ENCODE data around the gene PPP1R9A.
"Not testable (repeated sequence)": the region's sequence is repeated elsewhere in the genome, so short reads cannot be mapped to it uniquely, and the experiment has no call there.

PPP1R9A gene

DNA sequence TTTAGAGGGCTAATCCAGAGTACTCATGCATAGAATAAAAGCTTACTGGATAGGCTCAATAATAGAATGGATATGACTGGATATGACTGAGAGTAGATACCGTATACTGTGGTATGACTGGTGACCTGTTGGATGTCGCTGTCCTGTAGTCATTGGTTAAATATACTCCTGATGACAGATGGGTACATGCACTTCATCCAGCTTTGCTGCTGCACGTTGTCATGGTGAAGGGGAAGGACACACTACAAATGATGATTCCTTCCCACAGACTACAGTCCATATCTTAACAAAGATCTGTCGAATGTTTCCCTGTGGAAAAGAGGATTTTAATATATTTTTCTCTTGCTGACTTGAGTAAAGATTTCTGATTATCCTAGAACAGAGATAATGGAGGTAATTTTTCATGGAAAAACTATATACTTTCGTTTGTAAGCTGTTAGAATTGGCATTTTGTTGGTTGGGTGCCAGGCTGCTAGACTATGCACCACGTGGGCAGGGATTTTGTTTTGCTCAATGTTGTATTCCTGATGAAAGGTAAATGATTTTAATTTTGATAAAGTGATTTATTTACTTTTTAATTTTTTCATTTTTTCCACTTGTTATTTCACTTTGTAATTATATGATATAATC lies 97.3 kb downstream of the PPP1R9A start:
- no peaks in the 10 kb centered on the region for H3K36me3 ChIP-seq (replicated peaks)
- H3K9me3 ChIP-seq: no peaks in the 10 kb centered on the region
- no peak overlapping the region for H3K4me3 ChIP-seq
- H3K4me1 ChIP-seq: no peaks in the 10 kb centered on the region
- H3K27me3 ChIP-seq (ENCODE audit: low read depth): no peaks in the 10 kb centered on the region
- in situ Hi-C loops (cut with MboI; ENCODE audit: low sequenced_read_pairs): no loop called here
- no peak for DNase-seq (ENCODE audit: low spot score in 2 of 2)

DNA sequence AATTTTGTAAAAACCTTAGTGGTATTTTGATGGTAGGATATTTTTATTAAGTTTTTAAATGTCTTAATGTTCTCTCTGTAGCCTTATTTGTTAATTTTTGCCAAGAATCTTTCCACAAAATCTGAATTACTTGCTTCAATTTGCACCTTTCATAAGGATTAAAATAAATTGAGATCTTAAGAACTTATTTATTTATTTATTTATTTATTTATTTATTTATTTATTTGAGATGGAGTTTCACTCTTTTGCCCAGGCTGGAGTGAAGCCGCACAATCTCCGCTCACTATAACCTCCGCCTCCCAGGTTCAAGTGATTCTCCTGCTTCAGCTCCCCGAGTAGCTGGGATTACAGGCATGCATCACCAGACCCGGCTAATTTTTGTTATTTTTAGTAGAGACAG lies 98.6 kb downstream of the PPP1R9A start:
- no peak for DNase-seq (ENCODE audit: low spot score in 2 of 2)
- no peaks in the 10 kb centered on the region for H3K4me1 ChIP-seq
- H3K27me3 ChIP-seq (ENCODE audit: low read depth): no peaks in the 10 kb centered on the region
- no peak overlapping the region for H3K4me3 ChIP-seq
- H3K36me3 ChIP-seq (replicated peaks): no peaks in the 10 kb centered on the region
- no peaks in the 10 kb centered on the region for H3K9me3 ChIP-seq
- in situ Hi-C loops (cut with MboI; ENCODE audit: low sequenced_read_pairs): no loop called here

DNA sequence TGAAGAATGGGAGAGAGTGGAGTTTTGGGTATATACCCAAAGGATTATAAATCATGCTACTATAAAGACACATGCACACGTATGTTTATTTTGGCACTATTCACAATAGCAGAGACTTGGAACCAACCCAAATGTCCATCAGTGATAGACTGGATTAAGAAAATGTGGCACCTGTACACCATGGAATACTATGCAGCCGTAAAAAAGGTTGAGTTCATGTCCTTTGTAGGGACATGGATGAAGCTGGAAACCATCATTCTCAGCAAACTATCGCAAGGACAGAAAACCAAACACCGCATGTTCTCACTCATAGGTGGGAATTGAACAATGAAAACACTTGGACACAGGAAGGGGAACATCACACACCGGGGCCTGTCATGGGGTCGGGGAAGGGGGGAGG lies 101.4 kb downstream of the PPP1R9A start:
- in situ Hi-C loops (cut with MboI; ENCODE audit: low sequenced_read_pairs); H3K27me3 ChIP-seq (ENCODE audit: low read depth); DNase-seq (ENCODE audit: low spot score in 2 of 2); H3K4me1 ChIP-seq; H3K9me3 ChIP-seq; H3K36me3 ChIP-seq (replicated peaks); H3K4me3 ChIP-seq: not testable (repeated sequence)

DNA sequence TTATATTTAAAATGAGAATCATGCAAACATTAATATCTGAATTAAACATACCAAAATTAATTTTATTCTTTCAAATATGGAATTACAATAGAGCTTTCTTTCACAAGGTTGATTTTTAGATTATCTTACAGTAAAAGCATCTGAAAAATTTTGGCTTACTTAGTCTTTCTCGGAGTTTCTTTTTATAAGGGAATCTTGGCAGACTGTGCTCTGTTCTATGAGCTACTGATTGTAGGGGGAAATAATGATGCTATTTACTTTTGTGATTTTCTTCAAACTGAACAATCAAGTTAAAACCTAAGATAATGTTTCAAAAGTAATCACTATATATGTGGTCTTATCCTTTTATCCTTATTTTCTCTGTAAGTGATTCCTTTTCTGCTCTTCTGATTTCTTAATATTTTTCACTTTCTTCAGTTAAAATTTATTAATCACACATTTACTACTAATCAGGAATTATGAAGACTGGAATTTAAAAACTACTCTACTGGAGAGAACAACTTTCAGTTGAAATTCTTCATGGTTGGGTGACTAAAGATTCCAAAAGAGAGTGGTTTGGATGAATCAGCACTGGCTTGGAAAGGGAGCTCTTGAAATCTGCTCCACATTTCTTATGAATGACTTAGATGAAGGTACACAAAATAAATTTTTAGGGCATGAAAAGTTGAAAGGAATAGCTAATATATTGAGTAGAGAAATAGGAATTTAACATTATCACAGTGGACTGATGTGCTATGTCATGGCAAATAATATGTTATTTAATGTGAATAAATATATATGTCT lies 103.9 kb downstream of the PPP1R9A start:
- Histone ChIP-seq H3K27me3 (ENCODE audit: low read depth) (no peaks in the 10 kb centered on the region), H3K4me1 (no peaks in the 10 kb centered on the region), H3K9me3 (no peaks in the 10 kb centered on the region), H3K36me3 (replicated peaks) (no peaks in the 10 kb centered on the region), H3K4me3 (no peak overlapping the region)
- in situ Hi-C loops (cut with MboI; ENCODE audit: low sequenced_read_pairs): no loop called here
- DNase-seq (ENCODE audit: low spot score in 2 of 2): no peak

DNA sequence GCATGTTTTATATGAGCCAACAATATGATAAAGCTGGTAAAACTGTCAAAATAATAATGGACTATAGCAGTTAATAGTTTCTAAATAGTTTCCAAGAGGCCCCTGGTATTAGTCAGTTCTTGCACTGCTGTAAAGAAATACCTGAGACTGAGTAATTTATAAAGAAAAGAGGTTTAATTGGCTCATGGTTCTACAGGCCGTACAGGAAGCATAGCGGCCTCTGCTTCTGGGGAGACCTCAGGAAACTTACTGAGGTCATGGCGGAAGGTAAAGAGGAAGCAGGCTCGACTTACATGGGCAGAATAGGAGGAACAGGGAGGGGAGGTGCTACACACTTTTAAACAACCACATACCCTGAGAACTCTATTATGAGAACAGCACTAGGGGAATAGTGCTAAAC lies 104.6 kb downstream of the PPP1R9A start:
- Histone ChIP-seq H3K9me3 (no peaks in the 10 kb centered on the region), H3K36me3 (replicated peaks) (no peaks in the 10 kb centered on the region), H3K4me3 (no peak overlapping the region), H3K4me1 (no peaks in the 10 kb centered on the region), H3K27me3 (ENCODE audit: low read depth) (no peaks in the 10 kb centered on the region)
- no peak for DNase-seq (ENCODE audit: low spot score in 2 of 2)
- in situ Hi-C loops (cut with MboI; ENCODE audit: low sequenced_read_pairs): no loop called here

DNA sequence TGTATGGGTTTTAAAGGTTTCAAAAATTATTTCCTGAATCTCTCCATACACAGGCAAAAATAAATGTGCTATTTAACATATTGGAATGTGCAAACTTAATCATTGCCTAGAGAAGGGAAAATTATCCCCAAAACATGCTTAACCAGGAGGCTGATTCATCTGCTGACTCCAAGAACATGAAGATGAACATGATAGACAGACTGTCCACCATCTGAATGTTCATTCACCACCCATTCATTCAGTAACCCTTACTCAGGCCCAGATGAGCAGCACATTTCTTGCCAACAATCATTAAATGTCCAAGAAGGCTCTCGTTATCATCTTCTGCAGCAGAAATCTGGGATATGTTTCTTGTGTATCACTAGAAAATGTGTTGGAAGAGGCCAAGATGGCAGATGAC lies 110.6 kb downstream of the PPP1R9A start:
- Histone ChIP-seq H3K27me3 (ENCODE audit: low read depth) (no peaks in the 10 kb centered on the region), H3K9me3 (no peaks in the 10 kb centered on the region; the same call in 1 of the 2 replicates), H3K4me3 (no peak overlapping the region), H3K36me3 (replicated peaks) (no peaks in the 10 kb centered on the region), H3K4me1 (no peaks in the 10 kb centered on the region)
- in situ Hi-C loops (cut with MboI; ENCODE audit: low sequenced_read_pairs): no loop called here
- DNase-seq (ENCODE audit: low spot score in 2 of 2): no peak

DNA sequence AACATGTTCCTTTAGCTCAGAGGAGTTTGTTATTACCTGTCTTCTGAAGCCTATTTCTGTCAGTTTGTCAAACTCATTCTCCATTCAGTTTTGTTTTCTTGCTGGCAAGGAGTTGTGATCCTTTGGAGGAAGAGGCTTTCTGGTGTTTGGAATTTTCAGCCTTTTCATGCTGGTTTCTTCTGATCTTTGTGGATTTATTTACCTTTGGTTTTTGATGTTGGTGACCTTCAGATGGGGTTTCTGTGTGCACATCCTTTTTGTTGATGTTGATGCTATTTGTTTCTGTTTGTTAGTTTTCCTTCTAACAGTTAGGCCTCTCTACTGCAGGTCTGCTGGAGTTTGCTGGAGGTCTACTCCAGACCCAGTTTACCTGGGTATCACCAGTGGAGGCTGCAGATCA lies 118.6 kb downstream of the PPP1R9A start:
- Histone ChIP-seq H3K4me3 (no peak overlapping the region), H3K27me3 (ENCODE audit: low read depth) (no peaks in the 10 kb centered on the region), H3K4me1 (no peaks in the 10 kb centered on the region), H3K36me3 (replicated peaks) (no peaks in the 10 kb centered on the region), H3K9me3 (no peaks in the 10 kb centered on the region; the same call in 1 of the 2 replicates)
- in situ Hi-C loops (cut with MboI; ENCODE audit: low sequenced_read_pairs): no loop called here
- DNase-seq (ENCODE audit: low spot score in 2 of 2): no peak

DNA sequence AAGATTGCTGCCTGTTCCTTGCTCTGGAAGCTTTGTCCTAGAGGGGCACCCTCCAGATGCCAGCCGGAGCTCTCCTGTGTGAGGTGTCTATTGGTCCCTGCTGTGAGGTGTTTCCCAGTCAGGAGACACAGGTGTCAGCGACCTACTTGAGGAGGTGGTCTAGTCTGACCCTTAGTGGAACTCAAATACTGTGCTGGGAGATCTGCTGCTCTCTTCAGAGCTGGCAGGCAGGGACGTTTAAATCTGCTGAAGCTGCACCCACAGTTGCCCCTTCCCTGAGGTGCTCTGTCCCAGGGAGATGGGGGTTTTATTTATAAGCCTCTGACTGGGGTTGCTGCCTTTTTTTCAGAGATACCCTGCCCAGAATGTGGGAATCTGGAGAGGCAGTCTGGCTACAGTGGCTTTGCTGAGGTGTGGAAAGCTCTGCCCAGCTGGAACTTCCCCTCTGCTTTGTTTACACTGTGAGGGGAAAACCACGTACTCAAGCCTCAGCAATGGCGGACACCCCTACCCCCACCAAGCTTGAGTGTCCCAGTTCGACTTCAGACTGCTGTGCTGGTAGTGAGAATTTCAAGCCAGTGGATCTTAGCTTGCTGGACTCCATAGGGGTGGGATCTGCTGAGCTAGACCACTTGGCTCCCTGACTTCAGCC lies 119.2 kb downstream of the PPP1R9A start:
- H3K4me3 ChIP-seq: no peak overlapping the region
- H3K36me3 ChIP-seq (replicated peaks): no peaks in the 10 kb centered on the region
- H3K27me3 ChIP-seq (ENCODE audit: low read depth): no peaks in the 10 kb centered on the region
- no peak for DNase-seq (ENCODE audit: low spot score in 2 of 2)
- no peaks in the 10 kb centered on the region for H3K4me1 ChIP-seq
- H3K9me3 ChIP-seq: no peaks in the 10 kb centered on the region; the same call in 1 of the 2 replicates
- in situ Hi-C loops (cut with MboI; ENCODE audit: low sequenced_read_pairs): no loop called here

DNA sequence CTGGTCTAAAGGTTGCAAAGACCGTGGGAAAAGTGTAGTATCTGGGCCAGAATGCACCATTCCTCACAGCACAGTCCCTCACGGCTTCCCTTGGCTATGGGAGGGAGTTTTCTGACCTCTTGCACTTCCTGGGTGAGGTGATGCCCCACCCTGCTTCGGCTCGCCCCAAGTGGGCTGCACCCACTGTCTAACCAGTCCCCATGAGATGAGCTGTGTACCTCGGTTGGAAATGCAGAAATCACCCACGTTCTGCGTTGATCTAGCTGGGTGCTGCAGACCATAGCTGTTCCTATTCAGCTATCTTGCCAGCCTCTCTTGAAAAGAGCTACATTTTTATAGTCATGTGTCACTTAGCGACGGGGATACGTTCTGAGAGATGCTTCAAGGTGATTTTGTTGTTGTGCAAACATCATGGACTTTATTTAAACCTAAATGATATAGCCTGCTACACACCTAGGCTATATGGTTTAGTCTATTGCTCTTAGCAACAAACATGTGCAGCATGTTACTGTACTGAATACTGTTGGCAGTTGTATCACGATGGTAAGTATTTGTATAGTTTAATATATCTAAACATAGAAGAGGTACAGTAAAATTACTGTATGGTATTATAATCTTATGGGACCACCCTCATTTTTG lies 120.0 kb downstream of the PPP1R9A start:
- H3K9me3 ChIP-seq: no peaks in the 10 kb centered on the region; the same call in 1 of the 2 replicates
- in situ Hi-C loops (cut with MboI; ENCODE audit: low sequenced_read_pairs): no loop called here
- H3K36me3 ChIP-seq (replicated peaks): no peaks in the 10 kb centered on the region
- no peak overlapping the region for H3K4me3 ChIP-seq
- H3K4me1 ChIP-seq: no peaks in the 10 kb centered on the region
- DNase-seq (ENCODE audit: low spot score in 2 of 2): no peak
- no peaks in the 10 kb centered on the region for H3K27me3 ChIP-seq (ENCODE audit: low read depth)

DNA sequence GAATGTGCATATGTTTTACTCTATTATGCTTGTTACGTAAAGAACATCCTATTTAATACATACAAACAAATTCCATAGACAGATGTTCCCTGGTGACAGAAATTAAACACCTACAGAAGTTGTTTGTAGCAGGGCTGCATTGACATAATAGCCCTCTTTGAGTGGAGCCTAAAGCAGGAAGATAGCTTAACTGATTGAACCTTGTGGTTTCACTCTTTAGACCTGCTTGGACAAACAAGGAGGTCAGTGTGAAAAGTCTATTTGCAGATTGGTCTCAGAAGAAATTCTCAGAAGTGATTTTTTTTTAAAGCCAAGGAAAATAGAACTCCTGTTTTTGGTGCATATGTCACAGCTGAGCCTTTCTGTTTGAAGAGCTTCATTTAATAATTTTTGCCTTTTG lies 121.3 kb downstream of the PPP1R9A start:
- no peak for DNase-seq (ENCODE audit: low spot score in 2 of 2)
- in situ Hi-C loops (cut with MboI; ENCODE audit: low sequenced_read_pairs): no loop called here
- no peaks in the 10 kb centered on the region for H3K4me1 ChIP-seq
- H3K4me3 ChIP-seq: no peak overlapping the region
- no peaks in the 10 kb centered on the region for H3K36me3 ChIP-seq (replicated peaks)
- no peaks in the 10 kb centered on the region for H3K9me3 ChIP-seq
- no peaks in the 10 kb centered on the region for H3K27me3 ChIP-seq (ENCODE audit: low read depth)

DNA sequence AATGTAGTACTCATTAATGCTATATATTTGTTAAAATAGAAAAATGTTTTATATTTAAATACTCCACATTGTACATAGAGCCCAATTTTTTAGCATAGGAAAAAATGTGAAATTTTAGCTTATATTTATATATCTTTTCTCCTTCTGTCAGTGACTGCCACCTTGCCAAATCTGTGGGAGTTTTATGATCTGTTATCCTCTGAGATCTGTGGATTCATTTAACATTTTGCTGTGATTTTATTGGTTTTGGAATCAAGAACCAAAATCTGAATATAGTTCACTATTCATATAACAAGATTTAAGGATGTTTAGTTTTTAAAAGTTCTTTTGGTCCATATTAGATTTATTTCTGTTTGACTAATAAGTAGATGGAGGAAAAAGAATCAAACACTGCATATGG lies 127.9 kb downstream of the PPP1R9A start:
- no peak for DNase-seq (ENCODE audit: low spot score in 2 of 2)
- Histone ChIP-seq H3K4me1 (no peaks in the 10 kb centered on the region), H3K4me3 (no peak overlapping the region), H3K9me3 (no peaks in the 10 kb centered on the region), H3K27me3 (ENCODE audit: low read depth) (no peaks in the 10 kb centered on the region), H3K36me3 (replicated peaks) (no peaks in the 10 kb centered on the region)
- in situ Hi-C loops (cut with MboI; ENCODE audit: low sequenced_read_pairs): no loop called here

DNA sequence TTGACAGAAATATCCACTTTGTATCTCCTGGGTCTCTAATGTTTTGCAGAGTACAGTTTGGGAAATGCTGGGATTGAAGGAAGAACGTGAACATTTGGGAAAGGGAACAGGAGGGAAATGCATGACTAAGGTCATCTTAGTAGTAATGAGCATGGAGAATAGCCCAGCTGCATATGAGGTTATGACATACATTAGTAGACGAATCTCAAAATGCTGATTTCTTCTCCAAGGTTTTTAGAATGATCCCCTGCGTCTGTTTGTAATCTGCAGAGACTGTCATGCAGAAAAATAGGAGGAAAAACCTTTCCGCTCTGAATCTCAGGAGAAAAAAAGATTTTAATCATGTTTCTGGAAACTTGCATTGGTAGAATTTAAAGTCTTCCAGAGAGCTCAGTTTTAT lies 133.6 kb downstream of the PPP1R9A start:
- Histone ChIP-seq H3K9me3 (no peaks in the 10 kb centered on the region), H3K27me3 (ENCODE audit: low read depth) (no peaks in the 10 kb centered on the region), H3K36me3 (replicated peaks) (no peaks in the 10 kb centered on the region), H3K4me1 (no peaks in the 10 kb centered on the region), H3K4me3 (no peak overlapping the region)
- DNase-seq (ENCODE audit: low spot score in 2 of 2): no peak
- in situ Hi-C loops (cut with MboI; ENCODE audit: low sequenced_read_pairs): no loop called here

DNA sequence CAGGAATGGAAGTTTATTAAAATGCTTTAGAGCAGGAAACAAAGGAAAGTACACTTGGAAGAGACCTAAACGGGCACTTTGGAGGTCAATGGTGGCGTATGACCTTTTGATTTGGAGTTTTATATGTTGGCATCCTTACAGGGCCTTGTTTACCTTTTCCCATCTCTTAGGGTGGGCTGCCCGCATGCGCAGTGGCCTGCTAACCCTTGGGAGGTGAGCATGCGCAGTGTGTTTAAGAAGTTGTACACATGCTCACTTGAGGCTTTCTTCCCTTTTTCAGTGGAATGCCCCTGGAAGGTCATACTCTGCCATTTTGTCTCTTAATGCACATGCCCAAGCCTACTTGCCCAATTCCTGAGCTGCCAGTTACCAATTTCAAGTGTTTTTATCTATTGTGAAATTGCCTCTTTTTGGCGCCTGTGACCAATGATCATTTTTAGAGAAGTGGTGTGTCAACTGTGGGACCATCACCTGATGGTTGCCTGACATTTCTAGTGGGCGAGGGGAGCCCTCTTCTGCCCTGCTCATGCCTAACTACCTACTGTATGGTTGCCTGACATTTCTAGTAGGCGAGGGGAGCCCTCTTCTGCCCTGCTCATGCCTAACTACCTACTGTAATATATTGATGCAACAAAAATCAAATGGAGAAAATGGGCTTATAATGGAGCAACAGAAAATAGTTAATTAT lies 138.0 kb downstream of the PPP1R9A start:
- Histone ChIP-seq H3K36me3 (replicated peaks) (no peaks in the 10 kb centered on the region), H3K9me3 (no peaks in the 10 kb centered on the region), H3K4me1 (no peaks in the 10 kb centered on the region), H3K4me3 (no peak overlapping the region), H3K27me3 (ENCODE audit: low read depth) (no peaks in the 10 kb centered on the region)
- peak in 1 of 2 experiments; percentile 37 for DNase-seq (ENCODE audit: low spot score in 2 of 2)
- in situ Hi-C loops (cut with MboI; ENCODE audit: low sequenced_read_pairs): no loop called here

Measured in HAP-1 (cell line).